Left ventricle myocardium inferior (tissue), 1 donor: Measurements from ENCODE around the gene MPPE1. TPM values are rescaled to one million over a fixed set of nuclear protein-coding genes. Genes with fewer than 3 reads are reported as not detected.
"Not testable (repeated sequence)": the region's sequence is repeated elsewhere in the genome, so short reads cannot be mapped to it uniquely, and the experiment has no call there.

Experiments used
- DNase-seq: peaks from one replicate; pipeline ENCODE4 v3.0.0-alpha.2; 2020
- H3K27ac ChIP-seq: fragments of 200-600 bp; replicated peaks from 2 replicates; pipeline ENCODE4 v1.8.0; 2021
- H3K27me3 ChIP-seq: fragments of 200-600 bp; 2 replicates; pipeline ENCODE4 v1.8.0; 2021; ENCODE audit warnings: low read depth
- H3K36me3 ChIP-seq: fragments of 200-600 bp; 2 replicates; pipeline ENCODE4 v1.8.0; 2021
- H3K4me1 ChIP-seq: fragments of 200-600 bp; 2 replicates; pipeline ENCODE4 v1.8.0; 2021
- H3K4me3 ChIP-seq: fragments of 200-600 bp; 2 replicates; pipeline ENCODE4 v1.8.0; 2021; ENCODE audit warnings: mild to moderate bottlenecking, moderate library complexity
- H3K9me3 ChIP-seq: fragments of 200-600 bp; replicated peaks from 2 replicates; pipeline ENCODE4 v1.8.0; 2021
- CTCF ChIP-seq: fragments of 200-600 bp; IDR thresholded peaks from 2 replicates; pipeline ENCODE4 v1.8.0; 2021; ENCODE audit warnings: antibody characterized with exemption, mild to moderate bottlenecking, borderline replicate concordance
- intact Hi-C: fragments of 100-400 bp; cut with micrococcal nuclease; formaldehyde crosslinking; loops from one replicate; pipeline ENCODE4 v1.11.0; 2022
- total RNA-seq: library from RNA; stranded (reverse); fragmentation: NEBNext Ultra II Directional; extraction: Animal tissue kit (Norgen Biotek cat#: 25700); gene quantifications from one replicate; pipeline ENCODE4 v1.2.1, GENCODE V29; 2021
- donor health status: DM: no; HTN: yes; CAD: no; lungs with severe emphysema.

The MPPE1 gene
- total RNA-seq, 1 donor from 2014 or later, result 35.2 TPM

GRCh38 chr18:11902522-11903292 is 5.4 kb downstream of the MPPE1 start:
- Histone ChIP-seq H3K27me3 (no peaks in the 10 kb centered on the region), H3K36me3 (peaks cover 60% of the 10 kb centered on the region), H3K9me3 (no peaks in the 10 kb centered on the region), H3K4me3 (no peak overlapping the region), H3K4me1 (peaks cover 28% of the 10 kb centered on the region), H3K27ac (no peak overlapping the region)
- TF ChIP-seq CTCF, result no peak
- no peak for DNase-seq
- intact Hi-C loops, result no loop called here

DNA sequence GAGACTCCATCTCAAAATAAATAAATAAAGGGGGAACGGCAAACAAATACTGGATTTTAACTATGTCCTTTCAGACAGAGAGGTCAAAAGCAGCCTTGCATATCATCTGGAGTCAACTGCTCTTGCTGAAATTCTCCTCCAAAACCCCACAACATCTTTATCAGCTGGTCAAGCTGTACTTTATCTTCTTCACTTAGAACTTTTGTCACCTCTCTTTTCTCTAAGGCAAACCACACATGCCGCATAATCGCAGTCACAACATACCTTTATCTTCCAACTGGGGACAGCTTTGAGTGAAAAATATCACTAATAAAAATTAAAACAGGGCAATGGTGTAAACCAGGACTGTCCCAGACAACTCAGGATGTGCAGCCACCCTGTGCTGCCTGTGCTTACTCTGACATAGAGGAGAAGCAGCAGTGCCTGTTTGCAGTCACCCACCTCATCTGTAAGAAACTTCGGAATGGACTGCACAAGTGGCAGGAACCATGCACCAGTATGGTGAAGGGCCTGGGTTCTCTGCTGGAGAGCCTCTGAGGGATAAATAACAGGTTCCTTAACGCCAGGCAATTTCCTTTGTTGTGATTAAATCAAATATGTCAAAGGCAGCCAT is 6.2 kb downstream of the MPPE1 start:
- intact Hi-C loops, result no loop called here

GRCh38 chr18:11899063-11899462 is 9.1 kb downstream of the MPPE1 start:
- intact Hi-C loops, result no loop called here
- Histone ChIP-seq H3K36me3 (peaks cover 67% of the 10 kb centered on the region), H3K4me3 (no peak overlapping the region), H3K27ac (no peak overlapping the region), H3K9me3 (no peaks in the 10 kb centered on the region), H3K27me3 (no peaks in the 10 kb centered on the region), H3K4me1 (peaks cover 3% of the 10 kb centered on the region)
- DNase-seq, result no peak
- no peak for TF ChIP-seq CTCF

More for the DNA sequence above, 6.2 kb downstream of the MPPE1 start:
- no peak for DNase-seq
- Histone ChIP-seq H3K4me3 (no peak overlapping the region), H3K4me1 (peaks cover 20% of the 10 kb centered on the region), H3K36me3 (peaks cover 61% of the 10 kb centered on the region), H3K27ac (no peak overlapping the region), H3K27me3 (no peaks in the 10 kb centered on the region), H3K9me3 (no peaks in the 10 kb centered on the region)
- no peak for TF ChIP-seq CTCF

- H3K4me3 ChIP-seq, result no peak overlapping the region
- peaks cover 64% of the 10 kb centered on the region for H3K36me3 ChIP-seq
- TF ChIP-seq CTCF, result no peak
- H3K27me3 ChIP-seq, result no peaks in the 10 kb centered on the region
- H3K27ac ChIP-seq, result no peak overlapping the region
- no peak for DNase-seq
- no peaks in the 10 kb centered on the region for H3K9me3 ChIP-seq
- intact Hi-C loops, result no loop called here
- peaks cover under 1% of the 10 kb centered on the region for H3K4me1 ChIP-seq
These were observed 10.3 kb downstream of the MPPE1 start for GRCh38 chr18:11897781-11898180.

DNA sequence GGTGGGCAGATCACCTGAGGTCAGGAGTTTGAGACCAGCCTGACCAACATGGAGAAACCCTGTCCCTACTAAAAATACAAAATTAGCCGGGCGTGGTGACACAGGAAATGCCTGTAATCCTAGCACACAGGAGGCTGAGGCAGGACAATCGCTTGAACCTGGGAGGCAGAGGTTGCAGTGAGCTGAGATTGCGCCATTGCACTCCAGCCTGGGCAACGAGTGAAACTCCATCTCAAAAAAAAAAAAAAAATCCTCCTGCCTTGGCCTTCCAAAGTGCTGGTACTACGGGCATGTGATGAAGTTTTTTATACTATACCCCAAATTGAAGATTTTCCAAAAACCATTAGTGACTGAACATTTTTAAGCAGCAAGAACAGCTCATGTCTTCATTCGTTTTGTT is 15.7 kb downstream of the MPPE1 start:
- H3K4me3 ChIP-seq, H3K4me1 ChIP-seq, H3K27ac ChIP-seq, intact Hi-C loops, DNase-seq, H3K27me3 ChIP-seq, H3K9me3 ChIP-seq: not testable (repeated sequence)
- peaks cover 83% of the 10 kb centered on the region for H3K36me3 ChIP-seq

DNA sequence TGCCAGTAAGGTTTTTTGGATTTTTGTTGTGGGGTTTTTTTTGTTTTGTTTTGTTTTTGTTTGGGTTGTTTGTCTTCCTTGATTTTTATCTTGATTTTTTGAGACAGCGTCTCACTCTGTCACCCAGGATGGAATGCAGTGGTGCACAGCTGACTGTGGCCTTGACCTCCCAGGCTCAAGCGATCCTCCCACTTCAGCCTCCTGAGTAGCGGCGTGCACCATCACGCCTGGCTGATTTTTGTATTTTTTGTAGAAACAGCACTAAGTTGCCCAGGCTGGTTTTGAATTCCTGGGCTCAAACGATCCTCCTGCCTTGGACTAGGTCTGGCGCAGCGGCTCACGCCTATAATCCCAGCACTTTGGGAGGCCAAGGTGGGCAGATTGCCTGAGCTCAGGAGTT is 16.4 kb downstream of the MPPE1 start:
- peaks cover 89% of the 10 kb centered on the region for H3K36me3 ChIP-seq
- intact Hi-C loops, result no loop called here
- H3K27ac ChIP-seq, result no peak overlapping the region
- no peaks in the 10 kb centered on the region for H3K9me3 ChIP-seq
- no peaks in the 10 kb centered on the region for H3K4me1 ChIP-seq
- DNase-seq, result no peak
- H3K27me3 ChIP-seq, result no peaks in the 10 kb centered on the region
- no peak for TF ChIP-seq CTCF
- no peak overlapping the region for H3K4me3 ChIP-seq
